Activated CD4-positive, alpha-beta memory T cell treated with anti-CD3 and anti-CD28 coated beads, Interleukin-2, amount 10 ng/mL, durations not matched to agents 7 days and 5 days (primary cell): Measurements from ENCODE around the gene C1QL2. TPM values are rescaled to one million over a fixed set of nuclear protein-coding genes. Genes with fewer than 3 reads are reported as not detected.

Experiments used
- CTCF ChIA-PET: fragments of 350-600 bp; sonication (Branson Sonifier 250); formaldehyde crosslinking; loops from one replicate; lab custom pipeline; 2021; ENCODE audit warnings: antibody characterized with exemption, inconsistent platforms; lab: Charles Lee
- POLR2A ChIA-PET: fragments of 350-600 bp; sonication (Branson Sonifier 250); formaldehyde crosslinking; loops from one replicate; lab custom pipeline; 2021; ENCODE audit warnings: antibody characterized with exemption; lab: Charles Lee
- DNase-seq: peaks from one replicate; pipeline ENCODE4 v3.0.0-alpha.2; 2020
- H3K27ac Mint-ChIP-seq: one replicate; pipeline ENCODE4 v1.8.0; 2021; ENCODE audit warnings: mild to moderate bottlenecking, mixed read lengths
- H3K27me3 Mint-ChIP-seq: one replicate; pipeline ENCODE4 v1.8.0; 2021; ENCODE audit warnings: mixed read lengths
- H3K36me3 Mint-ChIP-seq: one replicate; pipeline ENCODE4 v1.8.0; 2021; ENCODE audit warnings: low read depth, mixed read lengths
- H3K4me1 Mint-ChIP-seq: one replicate; pipeline ENCODE4 v1.8.0; 2021; ENCODE audit warnings: mixed read lengths
- H3K4me3 Mint-ChIP-seq: one replicate; pipeline ENCODE4 v1.8.0; 2021; ENCODE audit warnings: mild to moderate bottlenecking, mixed read lengths
- H3K9me3 Mint-ChIP-seq: one replicate; pipeline ENCODE4 v1.8.0; 2021; ENCODE audit warnings: mixed read lengths
- total RNA-seq, 2 experiments: library from RNA; stranded (reverse); gene quantifications; one replicate each; pipeline ENCODE4 v1.2.3, GENCODE V29; 2021

Gene C1QL2
- total RNA-seq, 2 experiments from 2014 or later = not detected

GRCh38 chr2:119174993-119175347 is 16.4 kb upstream of the C1QL2 start:
- Mint-ChIP-seq H3K9me3 (no peaks in the 10 kb centered on the region), H3K27ac (no peak overlapping the region), H3K27me3 (no peaks in the 10 kb centered on the region), H3K4me1 (no peaks in the 10 kb centered on the region), H3K4me3 (no peak overlapping the region), H3K36me3 (no peaks in the 10 kb centered on the region)
- no peak for DNase-seq
- CTCF ChIA-PET = interaction anchor here (0.6 to 5.1 kb wide), 4 partner anchors 11 to 293 kb away, joined by 3 to 31 read pairs (median 3); no protein-coding TSS in a partner anchor
- POLR2A ChIA-PET = no interaction called here

GRCh38 chr2:119174216-119174992 is 15.9 kb upstream of the C1QL2 start:
- Mint-ChIP-seq H3K4me3 (no peak overlapping the region), H3K4me1 (no peaks in the 10 kb centered on the region), H3K9me3 (no peaks in the 10 kb centered on the region), H3K27ac (no peak overlapping the region), H3K27me3 (no peaks in the 10 kb centered on the region), H3K36me3 (no peaks in the 10 kb centered on the region)
- peak; percentile 39 for DNase-seq
- POLR2A ChIA-PET = no interaction called here
- CTCF ChIA-PET = interaction anchor here (0.6 to 5.1 kb wide), 4 partner anchors 10 to 292 kb away, joined by 3 to 31 read pairs (median 3); no protein-coding TSS in a partner anchor

GRCh38 chr2:119173556-119174060 is 15.1 kb upstream of the C1QL2 start:
- no peak overlapping the region for H3K4me3 Mint-ChIP-seq
- POLR2A ChIA-PET = no interaction called here
- no peaks in the 10 kb centered on the region for H3K4me1 Mint-ChIP-seq
- no peak for DNase-seq
- no peak overlapping the region for H3K27ac Mint-ChIP-seq
- H3K36me3 Mint-ChIP-seq = no peaks in the 10 kb centered on the region
- H3K9me3 Mint-ChIP-seq = no peaks in the 10 kb centered on the region
- no peaks in the 10 kb centered on the region for H3K27me3 Mint-ChIP-seq
- CTCF ChIA-PET = interaction anchor here (5.1 kb wide), 1 partner anchor 291 kb away, joined by 31 read pairs; no protein-coding TSS in a partner anchor

- Mint-ChIP-seq H3K4me1 (no peaks in the 10 kb centered on the region), H3K9me3 (no peaks in the 10 kb centered on the region), H3K27me3 (peaks cover 5% of the 10 kb centered on the region), H3K27ac (no peak overlapping the region), H3K36me3 (no peaks in the 10 kb centered on the region), H3K4me3 (no peak overlapping the region)
- ChIA-PET POLR2A (no interaction called here), CTCF (no interaction called here)
- no peak for DNase-seq
Measured at GRCh38 chr2:119170504-119170903, 12.0 kb upstream of the C1QL2 start.

- Mint-ChIP-seq H3K27me3 (peaks cover 5% of the 10 kb centered on the region), H3K36me3 (no peaks in the 10 kb centered on the region), H3K27ac (no peak overlapping the region), H3K9me3 (no peaks in the 10 kb centered on the region), H3K4me3 (no peak overlapping the region), H3K4me1 (no peaks in the 10 kb centered on the region)
- POLR2A ChIA-PET = no interaction called here
- CTCF ChIA-PET = no interaction called here
- DNase-seq = no peak
Measured at GRCh38 chr2:119169717-119170116, 11.2 kb upstream of the C1QL2 start.

- CTCF ChIA-PET = no interaction called here
- DNase-seq = no peak
- Mint-ChIP-seq H3K9me3 (no peaks in the 10 kb centered on the region), H3K36me3 (peaks cover 4% of the 10 kb centered on the region), H3K27ac (no peak overlapping the region), H3K27me3 (peaks cover 41% of the 10 kb centered on the region), H3K4me3 (no peak overlapping the region), H3K4me1 (no peaks in the 10 kb centered on the region)
- POLR2A ChIA-PET = interaction anchor here (0.7 kb wide), 1 partner anchor 110 kb away, joined by 3 read pairs; no protein-coding TSS in a partner anchor
Measured at GRCh38 chr2:119160361-119160990, 1.9 kb upstream of the C1QL2 start.

- H3K36me3 Mint-ChIP-seq = peaks cover 4% of the 10 kb centered on the region
- CTCF ChIA-PET = no interaction called here
- no peak overlapping the region for H3K4me3 Mint-ChIP-seq
- no peaks in the 10 kb centered on the region for H3K4me1 Mint-ChIP-seq
- H3K27me3 Mint-ChIP-seq = peaks cover 52% of the 10 kb centered on the region
- no peak for DNase-seq
- POLR2A ChIA-PET = no interaction called here
- H3K9me3 Mint-ChIP-seq = no peaks in the 10 kb centered on the region
- H3K27ac Mint-ChIP-seq = no peak overlapping the region
Measured at GRCh38 chr2:119157850-119158511, 570 bp downstream of the C1QL2 start.

- H3K36me3 Mint-ChIP-seq = peaks cover 4% of the 10 kb centered on the region
- no peaks in the 10 kb centered on the region for H3K9me3 Mint-ChIP-seq
- H3K27me3 Mint-ChIP-seq = peaks cover 54% of the 10 kb centered on the region
- no peak overlapping the region for H3K27ac Mint-ChIP-seq
- ChIA-PET POLR2A (no interaction called here), CTCF (no interaction called here)
- H3K4me1 Mint-ChIP-seq = no peaks in the 10 kb centered on the region
- no peak for DNase-seq
- H3K4me3 Mint-ChIP-seq = no peak overlapping the region
Measured at GRCh38 chr2:119156891-119157773, 1.4 kb downstream of the C1QL2 start.

- Mint-ChIP-seq H3K9me3 (no peaks in the 10 kb centered on the region), H3K4me3 (no peak overlapping the region), H3K27ac (no peak overlapping the region), H3K36me3 (peaks cover 4% of the 10 kb centered on the region), H3K27me3 (peaks cover 51% of the 10 kb centered on the region), H3K4me1 (no peaks in the 10 kb centered on the region)
- DNase-seq = no peak
- ChIA-PET CTCF (no interaction called here), POLR2A (no interaction called here)
Measured at GRCh38 chr2:119156105-119156890, 2.3 kb downstream of the C1QL2 start.

- DNase-seq = no peak
- Mint-ChIP-seq H3K27me3 (peaks cover 50% of the 10 kb centered on the region), H3K4me3 (no peak overlapping the region), H3K4me1 (no peaks in the 10 kb centered on the region), H3K36me3 (peaks cover 4% of the 10 kb centered on the region), H3K9me3 (no peaks in the 10 kb centered on the region), H3K27ac (no peak overlapping the region)
- ChIA-PET POLR2A (no interaction called here), CTCF (no interaction called here)
Measured at GRCh38 chr2:119155633-119156032, 2.9 kb downstream of the C1QL2 start.

- no peak for DNase-seq
- peaks cover 4% of the 10 kb centered on the region for H3K36me3 Mint-ChIP-seq
- no peak overlapping the region for H3K27ac Mint-ChIP-seq
- ChIA-PET POLR2A (no interaction called here), CTCF (no interaction called here)
- no peaks in the 10 kb centered on the region for H3K4me1 Mint-ChIP-seq
- H3K27me3 Mint-ChIP-seq = peaks cover 38% of the 10 kb centered on the region
- no peaks in the 10 kb centered on the region for H3K9me3 Mint-ChIP-seq
- no peak overlapping the region for H3K4me3 Mint-ChIP-seq
Measured at GRCh38 chr2:119154076-119154475, 4.5 kb downstream of the C1QL2 start.

GRCh38 chr2:119149611-119150010 is 8.9 kb downstream of the C1QL2 start:
- no peak overlapping the region for H3K27ac Mint-ChIP-seq
- no peaks in the 10 kb centered on the region for H3K36me3 Mint-ChIP-seq
- CTCF ChIA-PET = no interaction called here
- H3K4me3 Mint-ChIP-seq = no peak overlapping the region
- POLR2A ChIA-PET = no interaction called here
- H3K9me3 Mint-ChIP-seq = no peaks in the 10 kb centered on the region
- H3K27me3 Mint-ChIP-seq = peaks cover 8% of the 10 kb centered on the region
- no peaks in the 10 kb centered on the region for H3K4me1 Mint-ChIP-seq
- no peak for DNase-seq
